ENCODE results near the gene PLA2G5. TPM values are rescaled to one million over a fixed set of nuclear protein-coding genes. Genes with fewer than 3 reads are reported as not detected.

PLA2G5 gene, protein sequence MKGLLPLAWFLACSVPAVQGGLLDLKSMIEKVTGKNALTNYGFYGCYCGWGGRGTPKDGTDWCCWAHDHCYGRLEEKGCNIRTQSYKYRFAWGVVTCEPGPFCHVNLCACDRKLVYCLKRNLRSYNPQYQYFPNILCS
- not detected in 2 replicates for total RNA-seq (2011; cell fraction: chromatin; rRNA removed; ENCODE audit: low replicate concordance)
- not detected in 2 replicates for total RNA-seq (2011; cell fraction: nucleolus; rRNA removed)
- total RNA-seq (2011; cell fraction: nucleoplasm; rRNA removed): not detected in 2 replicates
- total RNA-seq (2014; rRNA removed) (not detected in 2 replicates), total RNA-seq (2014; rRNA removed; fragmentation: Illumina TruSeq; extraction: Trizol) (not detected in 2 replicates), total RNA-seq (2015; rRNA removed; fragmentation: Illumina TruSeq; extraction: Trizol) (not detected in 2 replicates), total RNA-seq (2021) (not detected in 2 replicates), polyA plus RNA-seq (2011; rRNA removed) (not detected in 2 replicates), polyA plus RNA-seq (2014; fragmentation: Illumina TruSeq; extraction: Trizol) (not detected in 2 replicates), polyA plus RNA-seq (2014; fragmentation: Nextera tagmentation; extraction: Ambion mirVana) (not detected), polyA plus RNA-seq (2014; rRNA removed) (not detected in 2 replicates), polyA minus RNA-seq (2011; rRNA and poly(A)+ RNA removed) (not detected in 2 replicates), Bru-seq, nascent RNA (not detected), BruChase-seq, experiment 1, labeled RNA remaining after a 2-hour chase (not detected), BruChase-seq, experiment 2, labeled RNA remaining after a 6-hour chase (percentile 5 among the genes with signal in this experiment)
- polyA plus RNA-seq (2011; cell fraction: cytosol; rRNA removed): not detected in 2 replicates
- not detected in 2 replicates for polyA plus RNA-seq (2011; cell fraction: nucleus; rRNA removed)
- polyA plus RNA-seq (2012): not detected in 2 replicates
- not detected in 2 replicates for polyA minus RNA-seq (2011; cell fraction: cytosol; rRNA and poly(A)+ RNA removed)
- not detected in 2 replicates for polyA minus RNA-seq (2011; cell fraction: nucleus; rRNA and poly(A)+ RNA removed)
- long read RNA-seq, experiment 1: 0 reads
- long read RNA-seq, experiment 2: 0 reads
- long read RNA-seq, experiment 3: 0 reads

GRCh38 chr1:20069874-20070273, at the start of gene PLA2G5:
TSS of gene PLA2G5 (plus strand) at chr1:20070194. CDS start at chr1:20084831, 14,637 bp downstream.
- ATAC-seq (no peak), FAIRE-seq (no peak), DNase-seq (ENCODE audit: extremely low read depth in 1 of 4, low spot score in 3 of 4) (no peak)
- no TSS peak for BruUV-seq (replicated peaks)
- no peaks in the 10 kb centered on the region for H4K20me1 ChIP-seq (replicated peaks; ENCODE audit: control insufficient read depth, insufficient read depth, low read length)
- H2AFZ ChIP-seq (ENCODE audit: low read depth, low read length): no peak within 1 kb of the TSS
- H3K79me2 ChIP-seq (ENCODE audit: control insufficient read depth, insufficient read depth, low read length): no peaks in the 10 kb centered on the region
- in situ Hi-C loops (cut with MboI) (no loop called here), intact Hi-C loops (cut with micrococcal nuclease) (no loop called here)
- POLR2A ChIA-PET: no interaction called here
- H3K9ac ChIP-seq (ENCODE audit: insufficient read depth in 1 of 2, low read depth in 2 of 2, low read length in 2 of 2): no peak within 1 kb of the TSS
- 2% methylated on average over 7 of the region's 7 CpGs for WGBS (ENCODE audit: insufficient coverage, low coverage, missing lambda C conversion rate)
- H3K36me3 ChIP-seq (ENCODE audit: control insufficient read depth, insufficient read depth, low read length): no peaks in the 10 kb centered on the region
- no peak within 1 kb of the TSS for H3K4me2 ChIP-seq (ENCODE audit: insufficient read depth, low read length)
- no peak within 1 kb of the TSS for H3K4me3 ChIP-seq
- no peaks in the 10 kb centered on the region for H3K9me1 ChIP-seq (ENCODE audit: control insufficient read depth, insufficient read depth, low read length)
- no peaks in the 10 kb centered on the region for H3K9me3 ChIP-seq (replicated peaks; ENCODE audit: control insufficient read depth, insufficient read depth, low read depth, low read length)
- H3K27me3 ChIP-seq (ENCODE audit: control insufficient read depth in 2 of 2, insufficient read depth in 2 of 2, low read length in 2 of 2): peaks cover 36 to 60% of the 10 kb centered on the region in 2 experiments
- CTCF ChIA-PET (ENCODE audit: low intra/inter-chr PET ratio): no interaction called here
- H3K27ac ChIP-seq (ENCODE audit: extremely low read depth, low read depth, low read length): no peak within 1 kb of the TSS
- H3K4me1 ChIP-seq (replicated peaks in 1 of 2; ENCODE audit: control insufficient read depth in 2 of 2, insufficient read depth in 2 of 2, low read length in 2 of 2): no peaks in the 10 kb centered on the region
- TF ChIP-seq HNRNPH1 (optimal IDR thresholded peaks at IDR 0.05; ENCODE audit: low read depth, low read length) (no peak), MECOM (CRISPR knock-in tag; IDR thresholded peaks at IDR 0.05) (no peak), FOXJ2 (tag; IDR thresholded peaks at IDR 0.05) (no peak), ZBTB26 (CRISPR knock-in tag; IDR thresholded peaks at IDR 0.05) (no peak), ASH1L (IDR thresholded peaks at IDR 0.05; ENCODE audit: borderline replicate concordance, low read depth, partially characterized antibody) (no peak), ETS2 (tag; IDR thresholded peaks at IDR 0.05; ENCODE audit: borderline replicate concordance, poor library complexity, severe bottlenecking) (no peak), RUNX1 (IDR thresholded peaks at IDR 0.05; ENCODE audit: low read depth) (no peak), ILK (tag; IDR thresholded peaks at IDR 0.05; ENCODE audit: borderline replicate concordance, low read depth) (no peak), RREB1 (CRISPR knock-in tag; IDR thresholded peaks at IDR 0.05) (no peak)
- TF ChIP-seq, protein P1, sequence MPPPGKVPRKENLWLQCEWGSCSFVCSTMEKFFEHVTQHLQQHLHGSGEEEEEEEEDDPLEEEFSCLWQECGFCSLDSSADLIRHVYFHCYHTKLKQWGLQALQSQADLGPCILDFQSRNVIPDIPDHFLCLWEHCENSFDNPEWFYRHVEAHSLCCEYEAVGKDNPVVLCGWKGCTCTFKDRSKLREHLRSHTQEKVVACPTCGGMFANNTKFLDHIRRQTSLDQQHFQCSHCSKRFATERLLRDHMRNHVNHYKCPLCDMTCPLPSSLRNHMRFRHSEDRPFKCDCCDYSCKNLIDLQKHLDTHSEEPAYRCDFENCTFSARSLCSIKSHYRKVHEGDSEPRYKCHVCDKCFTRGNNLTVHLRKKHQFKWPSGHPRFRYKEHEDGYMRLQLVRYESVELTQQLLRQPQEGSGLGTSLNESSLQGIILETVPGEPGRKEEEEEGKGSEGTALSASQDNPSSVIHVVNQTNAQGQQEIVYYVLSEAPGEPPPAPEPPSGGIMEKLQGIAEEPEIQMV (tag; conservative IDR thresholded peaks at IDR 0.05; ENCODE audit: low read depth): no peak

All from K562 (cell line).